Posterior cingulate gyrus (tissue), 11 donors: ENCODE measurements around the gene PRR29.
A peak's percentile ranks its signal among the peaks of the same experiment; 100 is the strongest.
"Not testable (repeated sequence)": the region's sequence is repeated elsewhere in the genome, so short reads cannot be mapped to it uniquely, and the experiment has no call there.

Source experiments
- DNase-seq, 10 donors: peaks; one replicate each; pipeline versions ENCODE4 v3.0.0 to v3.0.0-alpha.2; 2020 to 2021; ENCODE audit warnings: mixed read lengths in 3 of 10
- intact Hi-C: fragments of 100-400 bp; cut with DNase I; formaldehyde crosslinking; loops from one replicate; pipeline ENCODE4 v1.15.1; 2023

PRR29 gene

GRCh38 chr17:64007089-64007837, 9.1 kb downstream of the PRR29 start:
- intact Hi-C loops = not testable (repeated sequence)

GRCh38 chr17:64007838-64008282, 9.7 kb downstream of the PRR29 start:
- intact Hi-C loops = no loop called here
- DNase-seq = peak in 3 of 10 donors; percentile 4 to 55 (median 37)

More at GRCh38 chr17:64007089-64007837, 9.1 kb downstream of the PRR29 start:
- peak in 1 of 10 donors; percentile 22 for DNase-seq

DNA sequence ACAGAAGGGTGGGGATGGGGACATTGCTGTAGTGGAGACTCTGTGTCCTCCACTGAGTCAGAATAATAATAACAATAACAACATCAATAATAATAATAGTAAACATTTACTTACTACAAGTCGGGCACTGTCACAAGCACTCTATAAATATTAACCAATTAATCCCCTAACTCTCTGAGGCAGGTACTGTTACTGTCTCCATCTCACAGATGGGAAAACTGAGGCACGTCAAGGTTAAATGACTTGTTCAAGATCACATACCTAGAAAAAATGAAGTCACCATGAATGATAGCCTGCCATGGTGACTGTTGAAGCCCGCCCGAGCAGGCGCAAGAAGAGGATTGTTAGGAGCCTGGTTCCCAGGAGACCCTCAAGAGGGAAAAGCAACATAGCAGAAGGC, 10.2 kb downstream of the PRR29 start:
- intact Hi-C loops = no loop called here
- DNase-seq = peak in 1 of 10 donors; percentile 33

DNA sequence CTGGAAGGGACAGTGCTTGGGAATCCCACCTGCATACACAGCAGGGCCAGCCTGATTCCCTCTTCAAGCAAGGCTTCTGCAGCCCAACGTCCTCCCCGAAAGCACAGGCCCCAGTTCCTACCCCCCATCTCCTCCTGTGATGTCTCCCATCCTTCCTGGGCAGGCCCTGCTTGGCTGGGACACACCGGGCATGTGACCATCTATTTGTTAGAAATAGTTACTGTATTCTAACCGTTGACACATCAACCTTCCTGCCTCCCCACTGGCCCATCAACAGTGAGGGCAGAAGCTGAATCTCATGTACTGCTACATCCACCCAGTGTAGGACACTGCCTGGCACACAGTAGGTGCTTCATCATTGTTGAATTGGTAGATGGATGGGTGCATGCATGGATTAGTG, 10.7 kb downstream of the PRR29 start:
- intact Hi-C loops = no loop called here
- DNase-seq = peak in 2 of 10 donors; percentile 47 to 61

- intact Hi-C loops = no loop called here
- DNase-seq = peak in 1 of 10 donors; percentile 19
These were observed 11.6 kb downstream of the PRR29 start for GRCh38 chr17:64009571-64010402.

DNA sequence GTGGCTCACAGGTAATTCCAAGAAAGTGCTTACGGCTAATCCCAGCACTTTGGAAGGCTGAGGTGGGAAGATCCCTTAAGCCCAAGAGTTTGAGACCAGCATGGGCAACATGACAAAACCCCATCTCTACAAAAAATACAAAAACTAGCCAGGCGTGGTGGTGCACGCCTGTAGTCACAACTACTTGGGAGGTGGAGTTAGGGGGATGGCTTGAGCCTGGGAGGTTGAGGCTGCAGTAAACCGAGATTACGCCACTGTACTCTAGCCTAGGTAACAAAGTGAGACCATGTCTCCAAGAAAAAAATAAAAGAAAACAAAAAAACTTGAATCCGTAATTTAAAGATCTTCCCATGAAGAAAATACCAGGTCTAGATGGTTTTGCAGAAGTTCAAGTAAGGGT, 17.3 kb downstream of the PRR29 start:
- intact Hi-C loops = no loop called here

GRCh38 chr17:64016231-64016784, 18.2 kb downstream of the PRR29 start:
- no peak for DNase-seq
- intact Hi-C loops = no loop called here

More for the DNA sequence above, 17.3 kb downstream of the PRR29 start:
- DNase-seq = peak in 1 of 10 donors; percentile 10

GRCh38 chr17:64016974-64017373, 18.8 kb downstream of the PRR29 start:
- intact Hi-C loops = no loop called here
- DNase-seq = no peak

GRCh38 chr17:64017381-64017980, 19.3 kb downstream of the PRR29 start:
- intact Hi-C loops = no loop called here
- DNase-seq = no peak

- intact Hi-C loops = not testable (repeated sequence)
- peak in 1 of 10 donors; percentile 16 for DNase-seq
These were observed 21.4 kb downstream of the PRR29 start for GRCh38 chr17:64019551-64019961.

DNA sequence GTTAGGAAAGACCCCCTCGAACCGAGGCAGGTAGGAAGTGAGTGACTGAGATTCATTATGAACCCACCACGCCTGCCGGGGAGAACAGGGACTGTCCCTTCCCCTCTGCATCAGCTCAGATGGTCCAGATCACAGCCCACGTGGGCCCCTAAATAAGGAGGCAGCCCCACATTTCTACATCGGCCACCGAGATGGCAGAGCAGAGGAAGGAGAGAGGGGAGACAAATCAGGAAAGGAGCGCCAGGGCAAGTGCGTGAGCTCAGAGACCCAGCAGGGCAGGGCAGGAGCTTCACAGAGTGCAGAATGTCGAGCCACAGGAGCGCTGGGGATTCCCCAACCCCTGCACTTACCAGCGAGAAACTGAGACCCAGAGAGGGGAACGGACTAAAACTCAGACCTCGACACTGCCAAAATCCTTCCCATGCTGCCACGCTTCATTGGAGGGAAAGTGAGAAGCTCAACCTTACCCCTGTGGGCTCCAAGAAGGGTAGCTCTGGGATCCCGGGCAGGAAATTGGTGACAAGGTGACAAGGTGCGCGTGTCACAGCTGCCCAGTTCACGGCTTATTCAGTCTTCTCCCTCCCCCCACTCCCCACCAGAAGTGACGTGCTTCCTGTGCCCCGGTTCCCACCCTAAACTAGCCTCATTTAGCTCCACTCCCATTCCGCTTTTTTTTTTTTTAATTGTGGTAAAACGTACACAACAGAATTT, 22.1 kb downstream of the PRR29 start, which contains the start of gene ICAM2:
Gene ICAM2, minus strand, starts transcription at position 578 of the 711 bp plus-strand sequence. CDS start 13,942 bp downstream, outside the sequence.
- intact Hi-C loops = no loop called here
- peak in 2 of 10 donors; percentile 71 to 73 for DNase-seq

- intact Hi-C loops = no loop called here
- peak in 2 of 10 donors; percentile 26 to 40 for DNase-seq
These were observed 24.5 kb downstream of the PRR29 start for GRCh38 chr17:64022611-64023063.

DNA sequence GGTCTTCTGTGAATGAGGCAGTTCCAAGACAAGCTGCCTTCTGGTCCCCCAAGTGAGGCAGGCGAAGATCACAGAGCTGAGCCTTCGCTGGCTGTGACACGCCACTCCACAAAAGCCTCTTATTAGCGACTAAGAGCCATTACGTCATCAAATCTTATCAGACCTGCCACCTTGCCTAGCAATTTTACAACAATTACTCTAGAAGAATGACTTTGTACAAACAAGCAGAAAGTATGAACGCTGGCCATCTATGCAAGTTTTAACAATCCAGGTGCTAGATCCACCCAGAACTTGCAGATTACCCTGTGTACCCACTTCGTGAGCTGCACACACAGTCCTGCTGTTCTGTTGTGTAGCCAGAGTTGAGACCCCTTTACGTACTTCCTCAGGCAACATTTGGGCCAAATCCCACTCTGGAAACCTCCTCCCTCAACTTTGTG, 26.1 kb downstream of the PRR29 start:
- intact Hi-C loops = no loop called here
- DNase-seq = peak in 1 of 10 donors; percentile 30

- intact Hi-C loops = loop anchor here (5.0 kb wide), 2 partner anchors 108 to 257 kb away; partner anchors contain the start of gene GH1
- peak in 2 of 10 donors; percentile 48 to 55 for DNase-seq
These were observed 26.9 kb downstream of the PRR29 start for GRCh38 chr17:64024781-64025731.

DNA sequence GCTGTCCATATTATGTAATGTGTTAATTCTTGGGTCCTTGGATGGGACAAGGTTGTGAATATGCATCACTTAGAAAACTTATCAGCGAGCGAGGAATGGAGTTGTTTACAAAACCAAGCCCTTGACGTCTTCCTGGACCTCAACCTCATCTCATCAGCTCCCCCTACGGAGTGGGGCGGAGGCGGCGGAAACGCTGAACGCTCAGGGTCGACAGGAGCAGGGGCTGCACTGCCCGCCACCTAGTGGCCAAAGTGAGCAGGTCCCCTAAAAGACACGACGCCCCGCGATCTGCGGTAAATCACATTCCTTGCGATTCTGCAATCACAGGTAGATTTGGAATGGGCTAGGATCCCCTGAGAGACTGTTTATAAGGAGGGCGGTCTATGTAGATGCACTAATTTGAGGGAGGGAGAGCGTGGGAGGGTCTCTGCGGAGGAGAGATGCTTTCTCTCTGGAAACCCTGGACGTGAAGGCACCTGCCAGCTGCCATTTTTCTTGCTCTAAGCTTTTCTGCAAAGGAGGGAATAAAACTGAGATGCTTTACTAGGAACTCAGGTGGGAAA, 27.7 kb downstream of the PRR29 start:
- intact Hi-C loops = loop anchor here (5.0 kb wide), 2 partner anchors 109 to 256 kb away; partner anchors contain the start of gene GH1
- peak in 8 of 10 donors; percentile 24 to 86 (median 44) for DNase-seq

GRCh38 chr17:64028874-64029464, 30.8 kb downstream of the PRR29 start:
- DNase-seq = peak in 9 of 10 donors; percentile 43 to 92 (median 63)
- intact Hi-C loops = loop anchor here (1.0 to 5.0 kb wide), 3 partner anchors 104 to 253 kb away; partner anchors contain the start of gene GH1

- intact Hi-C loops = no loop called here
- DNase-seq = peak in 2 of 10 donors; percentile 5 to 33
These were observed 33.9 kb downstream of the PRR29 start for GRCh38 chr17:64032081-64032480.
